HCT116 (cell line): Measurements from ENCODE around the gene TNNI2. TPM values are rescaled to one million over a fixed set of nuclear protein-coding genes. Genes with fewer than 3 reads are reported as not detected.

Experiments used
- ATAC-seq: fragments of 200-7000 bp; cut with Tn5 transposase; 2 replicates; pipeline ENCODE4 v1.9.1; 2020; ENCODE audit warnings: mild to moderate bottlenecking, moderate library complexity
- BruUV-seq: library from RNA; stranded (reverse); fragments of 400-500 nt; replicated peaks from 2 replicates; lab custom pipeline; 2021; lab: Mats Ljungman, UMichigan
- CTCF ChIA-PET: fragments of 300-600 bp; sonication (Branson Sonifier 250); formaldehyde crosslinking; loops from one replicate; lab custom pipeline; 2021; ENCODE audit warnings: antibody characterized with exemption; lab: Charles Lee
- POLR2A ChIA-PET: fragments of 300-600, 350-600 bp; sonication (Branson Sonifier 250); formaldehyde crosslinking; loops from one replicate; lab custom pipeline; 2021; ENCODE audit warnings: antibody characterized with exemption; lab: Charles Lee
- RAD21 ChIA-PET, 2 experiments: fragments of 300-600 bp; sonication (Branson Sonifier 250); formaldehyde crosslinking; loops; one replicate each; lab custom pipeline; 2023; ENCODE audit warnings: low total read pairs in 2 of 2; ENCODE audit not compliant: uncharacterized antibody in 2 of 2, unreplicated experiment in 2 of 2, low non-redundant PET in 1 of 2; lab: Charles Lee
- DNase-seq: peaks from one replicate; pipeline ENCODE4 v3.0.0-alpha.2; 2010; ENCODE audit warnings: low read depth, low spot score
- H2AFZ ChIP-seq: fragments of 200-600 bp; shearing (Covaris generic), sonication (generic); 2 replicates; pipeline ENCODE4 v1.6.1; 2017; ENCODE audit warnings: low read depth, mixed run types, mixed read lengths, antibody characterized with exemption, low read length; ENCODE audit not compliant: poor library complexity, severe bottlenecking
- H3K27ac ChIP-seq: 2 replicates; pipeline ENCODE4 v1.5.1; 2012; ENCODE audit warnings: low read depth, low read length
- H3K27me3 ChIP-seq: fragments of 200-600 bp; sonication (generic); 2 replicates; pipeline ENCODE4 v1.6.1; 2016; ENCODE audit warnings: mixed run types, low read length, mixed read lengths; ENCODE audit not compliant: insufficient read depth
- H3K36me3 ChIP-seq, 2 experiments: fragments of 200-500 bp in 1 of 2; fragments of 200-600 bp in 1 of 2; sonication (Bioruptor generic) in 1 of 2; sonication (generic) in 1 of 2; 2 replicates each; pipeline versions ENCODE4 v1.5.1 to v1.6.1; 2014 to 2016; ENCODE audit warnings: low read length in 2 of 2, inconsistent platforms in 1 of 2, mixed read lengths in 1 of 2, mixed run types in 1 of 2; ENCODE audit not compliant: insufficient read depth in 2 of 2, control insufficient read depth in 1 of 2
- H3K4me1 ChIP-seq, 2 experiments: fragments of 200-600 bp in 1 of 2; sonication (generic) in 1 of 2; 2 replicates each; pipeline versions ENCODE4 v1.5.1 to v1.6.1; 2012 to 2017; ENCODE audit warnings: low read length in 2 of 2, inconsistent platforms in 1 of 2, mild to moderate bottlenecking in 1 of 2, mixed read lengths in 1 of 2, mixed run types in 1 of 2, moderate library complexity in 1 of 2; ENCODE audit not compliant: insufficient read depth in 2 of 2, control insufficient read depth in 1 of 2
- H3K4me2 ChIP-seq: fragments of 200-600 bp; sonication (generic); 2 replicates; pipeline ENCODE4 v1.6.1; 2017; ENCODE audit warnings: mixed run types, low read length, mixed read lengths
- H3K4me3 ChIP-seq, 2 experiments: fragments of 200-600 bp in 1 of 2; sonication (generic) in 1 of 2; replicated peaks in 1 of 2; 2 replicates each; pipeline ENCODE4 v1.5.1; 2011 to 2016; ENCODE audit warnings: low read length in 2 of 2, control low read depth in 1 of 2, low read depth in 1 of 2, mild to moderate bottlenecking in 1 of 2, mixed read lengths in 1 of 2, mixed run types in 1 of 2
- H3K79me2 ChIP-seq: fragments of 200-600 bp; sonication (generic); 2 replicates; pipeline ENCODE4 v1.6.1; 2017; ENCODE audit warnings: mild to moderate bottlenecking, mixed run types, low read length, moderate library complexity, mixed read lengths; ENCODE audit not compliant: insufficient read depth
- H3K9ac ChIP-seq: fragments of 200-600 bp; sonication (generic); 2 replicates; pipeline ENCODE4 v1.6.1; 2016; ENCODE audit warnings: low read length, mixed read lengths
- H3K9me2 ChIP-seq: fragments of 200-600 bp; sonication (generic), shearing (Covaris generic); 2 replicates; pipeline ENCODE4 v1.6.1; 2017; ENCODE audit warnings: mixed run types, mild to moderate bottlenecking, moderate library complexity; ENCODE audit not compliant: insufficient read depth
- H3K9me3 ChIP-seq, 2 experiments: fragments of 200-500 bp in 1 of 2; fragments of 200-600 bp in 1 of 2; sonication (Bioruptor generic) in 1 of 2; sonication (generic) in 1 of 2; 2 replicates each; pipeline ENCODE4 v1.6.1; 2014 to 2017; ENCODE audit warnings: low read length in 2 of 2, mixed read lengths in 2 of 2, inconsistent platforms in 1 of 2, low read depth in 1 of 2, mild to moderate bottlenecking in 1 of 2, mixed run types in 1 of 2, moderate library complexity in 1 of 2; ENCODE audit not compliant: control insufficient read depth in 1 of 2, insufficient read depth in 1 of 2
- H4K20me1 ChIP-seq: fragments of 200-600 bp; sonication (generic), shearing (Covaris generic); 2 replicates; pipeline ENCODE4 v1.6.1; 2017; ENCODE audit warnings: mixed run types, mild to moderate bottlenecking, moderate library complexity; ENCODE audit not compliant: insufficient read depth
- CTCF ChIP-seq, 3 experiments: fragments of 200-600 bp in 1 of 3; sonication (generic) in 1 of 3; IDR thresholded peaks in 2 of 3; conservative IDR thresholded peaks in 1 of 3; 2 replicates each; pipeline ENCODE4 v1.5.1; 2012 to 2017; ENCODE audit warnings: low read depth in 2 of 3, low read length in 2 of 3, antibody characterized with exemption in 1 of 3, borderline replicate concordance in 1 of 3, control low read depth in 1 of 3, mild to moderate bottlenecking in 1 of 3, mixed read lengths in 1 of 3, mixed run types in 1 of 3, moderate library complexity in 1 of 3; ENCODE audit not compliant: insufficient read depth in 1 of 3
- EGR1 ChIP-seq: IDR thresholded peaks from 2 replicates; pipeline ENCODE4 v1.6.1; 2012; ENCODE audit warnings: low read depth
- ELF1 ChIP-seq: IDR thresholded peaks from 2 replicates; pipeline ENCODE4 v1.6.1; 2012; ENCODE audit warnings: low read depth, borderline replicate concordance
- EZH2 ChIP-seq: fragments of 200-600 bp; sonication (generic); IDR thresholded peaks from 2 replicates; pipeline ENCODE4 v1.6.1; 2017; ENCODE audit warnings: antibody characterized with exemption, mixed run types
- EZH2phosphoT487 ChIP-seq: fragments of 200-600 bp; IDR thresholded peaks from 2 replicates; pipeline ENCODE4 v1.6.1; 2018; ENCODE audit warnings: antibody characterized with exemption, borderline replicate concordance
- FOSL1 ChIP-seq: IDR thresholded peaks from 2 replicates; pipeline ENCODE4 v1.6.1; 2012; ENCODE audit warnings: low read depth
- JUND ChIP-seq: IDR thresholded peaks from 2 replicates; pipeline ENCODE4 v1.6.1; 2012
- POLR2A ChIP-seq: IDR thresholded peaks from 2 replicates; pipeline ENCODE4 v1.7.0; 2011; ENCODE audit warnings: borderline replicate concordance; ENCODE audit not compliant: insufficient read depth, insufficient read length; ENCODE audit errors: extremely low read depth
- POLR2AphosphoS5 ChIP-seq: IDR thresholded peaks from 2 replicates; pipeline ENCODE4 v1.6.1; 2011; ENCODE audit warnings: mild to moderate bottlenecking, low read depth, low read length, moderate library complexity
- RAD21 ChIP-seq: IDR thresholded peaks from 2 replicates; pipeline ENCODE4 v1.6.1; 2012; ENCODE audit warnings: low read depth, mild to moderate bottlenecking
- SIN3A ChIP-seq: IDR thresholded peaks from 2 replicates; pipeline ENCODE4 v1.6.1; 2012; ENCODE audit warnings: low read depth
- SP1 ChIP-seq: IDR thresholded peaks from 2 replicates; pipeline ENCODE4 v1.6.1; 2012; ENCODE audit warnings: low read depth
- SRF ChIP-seq: IDR thresholded peaks from 2 replicates; pipeline ENCODE4 v1.6.1; 2012; ENCODE audit warnings: low read depth
- TCF7L2 ChIP-seq: IDR thresholded peaks from 2 replicates; pipeline ENCODE4 v1.7.0; 2011; ENCODE audit warnings: borderline replicate concordance, inconsistent platforms; ENCODE audit not compliant: insufficient read depth, insufficient read length; ENCODE audit errors: extremely low read depth
- YY1 ChIP-seq: IDR thresholded peaks from 2 replicates; pipeline ENCODE4 v1.6.1; 2011; ENCODE audit warnings: low read length, low read depth, moderate library complexity, mild to moderate bottlenecking; ENCODE audit not compliant: insufficient replicate concordance; ENCODE audit errors: extremely low read depth
- ZBTB33 ChIP-seq: IDR thresholded peaks from 2 replicates; pipeline ENCODE4 v1.6.1; 2011; ENCODE audit warnings: mild to moderate bottlenecking, low read length, moderate library complexity; ENCODE audit not compliant: insufficient replicate concordance; ENCODE audit errors: extremely low read depth
- ZFX ChIP-seq: fragments of 450-650 bp; IDR thresholded peaks from 2 replicates; pipeline ENCODE4 v1.6.1; 2017
- intact Hi-C: fragments of 100-400 bp; cut with micrococcal nuclease; formaldehyde crosslinking; loops from 2 replicates; pipeline ENCODE4 v1.10.0; 2022
- total RNA-seq: library from RNA; stranded (reverse); gene quantifications from one replicate; pipeline ENCODE4 v1.2.1, GENCODE V29; 2021; ENCODE audit not compliant: unreplicated experiment
- TF ChIP-seq, protein P1 (sequence below): IDR thresholded peaks from 2 replicates; pipeline ENCODE4 v1.6.1; 2012
- TF ChIP-seq, protein P2 (sequence below): IDR thresholded peaks from 2 replicates; pipeline ENCODE4 v1.6.1; 2012; ENCODE audit warnings: low read depth

Gene TNNI2
- total RNA-seq, 1 experiment from 2014 or later: not detected

GRCh38 chr11:1877211-1878136 is 38.7 kb downstream of the TNNI2 start:
- H3K27me3 ChIP-seq: no peaks in the 10 kb centered on the region
- no peaks in the 10 kb centered on the region for H3K36me3 ChIP-seq
- H2AFZ ChIP-seq: no peak overlapping the region
- H3K27ac ChIP-seq: no peak overlapping the region
- no peak overlapping the region for H3K4me2 ChIP-seq
- ChIA-PET RAD21 (interaction anchor here in 1 of 2 experiments (0.8 kb wide), 1 partner anchor 274 kb away, joined by 3 read pairs; no protein-coding TSS in a partner anchor), CTCF (interaction anchor here (1.0 to 2.4 kb wide), 9 partner anchors 12 to 279 kb away, joined by 3 to 19 read pairs (median 8); partner anchors contain the start of gene SYT8), POLR2A (no interaction called here)
- no peak for DNase-seq
- no peaks in the 10 kb centered on the region for H3K9me2 ChIP-seq
- no peaks in the 10 kb centered on the region for H3K79me2 ChIP-seq
- no peaks in the 10 kb centered on the region for H3K9me3 ChIP-seq
- no peak for TF ChIP-seq ZBTB33
- no peak for TF ChIP-seq YY1
- no peak for TF ChIP-seq ZFX
- no peak for TF ChIP-seq JUND
- no peak for TF ChIP-seq CTCF (IDR thresholded peaks at IDR 0.05 in 2 of 3, conservative IDR thresholded peaks at IDR 0.05 in 1 of 3; ENCODE audit: borderline replicate concordance in 1 of 3, insufficient read depth in 1 of 3, low read depth in 2 of 3, low read length in 2 of 3)
- TF ChIP-seq RAD21: no peak
- TF ChIP-seq SRF: no peak
- TF ChIP-seq POLR2AphosphoS5: no peak
- TF ChIP-seq TCF7L2: no peak
- no peak for TF ChIP-seq EZH2phosphoT487
- TF ChIP-seq POLR2A: no peak
- TF ChIP-seq, protein P1, sequence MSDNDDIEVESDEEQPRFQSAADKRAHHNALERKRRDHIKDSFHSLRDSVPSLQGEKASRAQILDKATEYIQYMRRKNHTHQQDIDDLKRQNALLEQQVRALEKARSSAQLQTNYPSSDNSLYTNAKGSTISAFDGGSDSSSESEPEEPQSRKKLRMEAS: no peak
- TF ChIP-seq EGR1: no peak
- TF ChIP-seq ELF1: no peak
- TF ChIP-seq, protein P2, sequence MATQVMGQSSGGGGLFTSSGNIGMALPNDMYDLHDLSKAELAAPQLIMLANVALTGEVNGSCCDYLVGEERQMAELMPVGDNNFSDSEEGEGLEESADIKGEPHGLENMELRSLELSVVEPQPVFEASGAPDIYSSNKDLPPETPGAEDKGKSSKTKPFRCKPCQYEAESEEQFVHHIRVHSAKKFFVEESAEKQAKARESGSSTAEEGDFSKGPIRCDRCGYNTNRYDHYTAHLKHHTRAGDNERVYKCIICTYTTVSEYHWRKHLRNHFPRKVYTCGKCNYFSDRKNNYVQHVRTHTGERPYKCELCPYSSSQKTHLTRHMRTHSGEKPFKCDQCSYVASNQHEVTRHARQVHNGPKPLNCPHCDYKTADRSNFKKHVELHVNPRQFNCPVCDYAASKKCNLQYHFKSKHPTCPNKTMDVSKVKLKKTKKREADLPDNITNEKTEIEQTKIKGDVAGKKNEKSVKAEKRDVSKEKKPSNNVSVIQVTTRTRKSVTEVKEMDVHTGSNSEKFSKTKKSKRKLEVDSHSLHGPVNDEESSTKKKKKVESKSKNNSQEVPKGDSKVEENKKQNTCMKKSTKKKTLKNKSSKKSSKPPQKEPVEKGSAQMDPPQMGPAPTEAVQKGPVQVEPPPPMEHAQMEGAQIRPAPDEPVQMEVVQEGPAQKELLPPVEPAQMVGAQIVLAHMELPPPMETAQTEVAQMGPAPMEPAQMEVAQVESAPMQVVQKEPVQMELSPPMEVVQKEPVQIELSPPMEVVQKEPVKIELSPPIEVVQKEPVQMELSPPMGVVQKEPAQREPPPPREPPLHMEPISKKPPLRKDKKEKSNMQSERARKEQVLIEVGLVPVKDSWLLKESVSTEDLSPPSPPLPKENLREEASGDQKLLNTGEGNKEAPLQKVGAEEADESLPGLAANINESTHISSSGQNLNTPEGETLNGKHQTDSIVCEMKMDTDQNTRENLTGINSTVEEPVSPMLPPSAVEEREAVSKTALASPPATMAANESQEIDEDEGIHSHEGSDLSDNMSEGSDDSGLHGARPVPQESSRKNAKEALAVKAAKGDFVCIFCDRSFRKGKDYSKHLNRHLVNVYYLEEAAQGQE: no peak
- no peak for TF ChIP-seq EZH2
- no peak for TF ChIP-seq SP1
- no peak for TF ChIP-seq FOSL1
- no peak for TF ChIP-seq SIN3A
- H3K9ac ChIP-seq: no peak overlapping the region
- no peak for ATAC-seq
- intact Hi-C loops: no loop called here
- H3K4me3 ChIP-seq: no peak overlapping the region
- H4K20me1 ChIP-seq: no peaks in the 10 kb centered on the region
- peaks cover 0 to 4% of the 10 kb centered on the region in 2 experiments; a peak in 1 of 4 replicates for H3K4me1 ChIP-seq
- no TSS peak for BruUV-seq
